Fibroblast of pulmonary artery (primary cell): Measurements from ENCODE around the gene KLC1.

Experiments
- DNase-seq: peaks from one replicate; pipeline ENCODE4 v3.0.0-alpha.2; 2010; ENCODE audit warnings: low read depth
- H3K4me3 ChIP-seq: replicated peaks from 2 replicates; pipeline ENCODE4 v1.5.1; 2011; ENCODE audit warnings: low read depth, mild to moderate bottlenecking, control low read depth, low read length, moderate library complexity
- CTCF ChIP-seq: IDR thresholded peaks from 2 replicates; pipeline ENCODE4 v1.5.1; 2011; ENCODE audit warnings: mild to moderate bottlenecking, control low read depth, low read length, inconsistent platforms; ENCODE audit errors: missing control alignments

KLC1 gene

GRCh38 chr14:103703433-103704385, 74.7 kb downstream of the KLC1 start:
- DNase-seq: no peak

GRCh38 chr14:103704708-103705107, 75.7 kb downstream of the KLC1 start:
- no peak overlapping the region for H3K4me3 ChIP-seq
- no peak for TF ChIP-seq CTCF
- no peak for DNase-seq

More at GRCh38 chr14:103703433-103704385, 74.7 kb downstream of the KLC1 start:
- TF ChIP-seq CTCF: no peak
- no peak overlapping the region for H3K4me3 ChIP-seq

- DNase-seq: no peak
- no peak overlapping the region for H3K4me3 ChIP-seq
- TF ChIP-seq CTCF: no peak
Measured at GRCh38 chr14:103705118-103705503, 76.1 kb downstream of the KLC1 start.

- no peak for TF ChIP-seq CTCF
- DNase-seq: no peak
- no peak overlapping the region for H3K4me3 ChIP-seq
Measured at GRCh38 chr14:103705504-103706284, 76.7 kb downstream of the KLC1 start.

- no peak overlapping the region for H3K4me3 ChIP-seq
- DNase-seq: no peak
- no peak for TF ChIP-seq CTCF
Measured at GRCh38 chr14:103706551-103707328, 77.7 kb downstream of the KLC1 start.
